ENCODE results near the gene PNPLA2. TPM values are rescaled to one million over a fixed set of nuclear protein-coding genes. Genes with fewer than 3 reads are reported as not detected.

Gene PNPLA2
- total and polyA plus RNA-seq, 2 of the 8 experiments (the other 6 are each of a cell fraction or from before 2014, with no cell fraction given) = 30.9 to 62.1 TPM

- TF ChIP-seq RBBP5 (IDR thresholded peaks at IDR 0.05; ENCODE audit: borderline replicate concordance, low read depth, low read length) (peak; percentile 59; the same call in 1 of the 2 replicates), CTBP2 (IDR thresholded peaks at IDR 0.05; ENCODE audit: borderline replicate concordance, insufficient read depth, insufficient read length, low read length) (peak; percentile 90), BACH1 (IDR thresholded peaks at IDR 0.05; ENCODE audit: low read length) (no peak), SUZ12 (IDR thresholded peaks at IDR 0.05; ENCODE audit: low read length) (no peak), TCF12 (IDR thresholded peaks at IDR 0.05; ENCODE audit: low read depth, low read length) (0 out of 2 replicates have a peak, but pooled peaks have one; percentile 26), ATF2 (IDR thresholded peaks at IDR 0.05; ENCODE audit: low read length) (no peak)
Measured at GRCh38 chr11:843818-844692, 25.3 kb downstream of the PNPLA2 start (continued).

All from H1 (cell line).